Prostate gland (tissue), 2 donors: ENCODE results near the gene MXD4.

ENCODE experiments used
- POLR2A ChIP-seq: fragments of 450-650 bp; IDR thresholded peaks from one replicate; pipeline ENCODE4 v1.6.1; 2016; ENCODE audit warnings: antibody characterized with exemption, mild to moderate bottlenecking
- POLR2AphosphoS5 ChIP-seq: sonication (generic); formaldehyde crosslinking; IDR thresholded peaks from one replicate; pipeline ENCODE4 v1.6.1; 2017; ENCODE audit warnings: antibody characterized with exemption
- TF ChIP-seq, protein P1 (sequence below), 4 experiments: fragments of 200-600 bp in 2 of 4; fragments of 450-650 bp in 2 of 4; sonication (generic) in 2 of 4; IDR thresholded peaks; 1 replicate in 3 of 4; 2 replicates in 1 of 4; pipeline ENCODE4 v1.5.1; 2016 to 2019; ENCODE audit warnings: antibody characterized with exemption in 4 of 4, mild to moderate bottlenecking in 2 of 4, moderate library complexity in 2 of 4

DNA sequence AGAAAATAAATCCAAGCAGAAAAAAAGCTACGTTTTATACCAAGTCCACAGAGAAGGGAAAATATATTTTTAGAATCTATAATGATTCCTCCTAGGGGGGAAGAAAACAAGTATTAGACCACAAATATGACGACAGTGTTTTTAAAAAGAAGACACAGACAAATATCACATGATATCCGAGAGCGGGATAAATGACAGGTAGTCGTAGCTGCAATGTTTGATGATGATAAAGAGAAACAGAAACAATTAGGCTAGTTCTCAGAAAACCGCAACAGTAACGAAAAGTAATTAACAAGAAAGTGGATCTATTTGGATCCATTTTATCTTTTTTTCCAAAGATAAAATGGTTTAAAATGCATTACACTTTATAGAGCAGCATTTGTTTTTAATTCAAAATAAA is 20.9 kb downstream of the MXD4 start:
- TF ChIP-seq, protein P1, sequence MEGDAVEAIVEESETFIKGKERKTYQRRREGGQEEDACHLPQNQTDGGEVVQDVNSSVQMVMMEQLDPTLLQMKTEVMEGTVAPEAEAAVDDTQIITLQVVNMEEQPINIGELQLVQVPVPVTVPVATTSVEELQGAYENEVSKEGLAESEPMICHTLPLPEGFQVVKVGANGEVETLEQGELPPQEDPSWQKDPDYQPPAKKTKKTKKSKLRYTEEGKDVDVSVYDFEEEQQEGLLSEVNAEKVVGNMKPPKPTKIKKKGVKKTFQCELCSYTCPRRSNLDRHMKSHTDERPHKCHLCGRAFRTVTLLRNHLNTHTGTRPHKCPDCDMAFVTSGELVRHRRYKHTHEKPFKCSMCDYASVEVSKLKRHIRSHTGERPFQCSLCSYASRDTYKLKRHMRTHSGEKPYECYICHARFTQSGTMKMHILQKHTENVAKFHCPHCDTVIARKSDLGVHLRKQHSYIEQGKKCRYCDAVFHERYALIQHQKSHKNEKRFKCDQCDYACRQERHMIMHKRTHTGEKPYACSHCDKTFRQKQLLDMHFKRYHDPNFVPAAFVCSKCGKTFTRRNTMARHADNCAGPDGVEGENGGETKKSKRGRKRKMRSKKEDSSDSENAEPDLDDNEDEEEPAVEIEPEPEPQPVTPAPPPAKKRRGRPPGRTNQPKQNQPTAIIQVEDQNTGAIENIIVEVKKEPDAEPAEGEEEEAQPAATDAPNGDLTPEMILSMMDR (IDR thresholded peaks at IDR 0.05), result no peak
- no peak for TF ChIP-seq POLR2A
- TF ChIP-seq POLR2AphosphoS5, result no peak
